RWPE2 (cell line): ENCODE data around the gene TSPAN4.

ENCODE experiments used
- ATAC-seq: fragments of 200-7000 bp; cut with Tn5 transposase; 3 replicates; pipeline ENCODE4 v1.9.1; 2021; ENCODE audit warnings: low read depth
- DNase-seq: peaks from one replicate; pipeline ENCODE4 v3.0.0-alpha.2; 2020; ENCODE audit warnings: low spot score
- H3K27ac ChIP-seq: fragments of 450-650 bp; 2 replicates; pipeline ENCODE4 v1.5.1; 2017; ENCODE audit warnings: mild to moderate bottlenecking; ENCODE audit not compliant: poor library complexity, severe bottlenecking
- H3K27me3 ChIP-seq: fragments of 250-450 bp; sonication (Bioruptor Pico); 2 replicates; pipeline ENCODE4 v1.5.1; 2021; ENCODE audit warnings: mild to moderate bottlenecking, moderate library complexity; ENCODE audit not compliant: insufficient read depth, poor library complexity, severe bottlenecking
- H3K36me3 ChIP-seq: fragments of 250-450 bp; sonication (Bioruptor Pico); 2 replicates; pipeline ENCODE4 v1.5.1; 2020; ENCODE audit warnings: low read depth, mild to moderate bottlenecking, moderate library complexity
- H3K4me1 ChIP-seq: fragments of 250-450 bp; sonication (Bioruptor Pico); 2 replicates; pipeline ENCODE4 v1.5.1; 2021; ENCODE audit warnings: mild to moderate bottlenecking, moderate library complexity; ENCODE audit not compliant: insufficient read depth, poor library complexity, severe bottlenecking
- H3K4me3 ChIP-seq: fragments of 250-450 bp; sonication (Bioruptor Pico); 2 replicates; pipeline ENCODE4 v1.5.1; 2021; ENCODE audit warnings: mild to moderate bottlenecking, moderate library complexity; ENCODE audit not compliant: severe bottlenecking
- H3K9me3 ChIP-seq: fragments of 250-450 bp; sonication (Bioruptor Pico); 2 replicates; pipeline ENCODE4 v1.5.1; 2021; ENCODE audit warnings: mild to moderate bottlenecking, moderate library complexity; ENCODE audit not compliant: severe bottlenecking
- TF ChIP-seq, protein P1 (sequence below): fragments of 450-650 bp; IDR thresholded peaks from one replicate; pipeline ENCODE4 v1.5.1; 2017; ENCODE audit warnings: mild to moderate bottlenecking, moderate library complexity; ENCODE audit not compliant: poor library complexity, severe bottlenecking

TSPAN4 gene

DNA sequence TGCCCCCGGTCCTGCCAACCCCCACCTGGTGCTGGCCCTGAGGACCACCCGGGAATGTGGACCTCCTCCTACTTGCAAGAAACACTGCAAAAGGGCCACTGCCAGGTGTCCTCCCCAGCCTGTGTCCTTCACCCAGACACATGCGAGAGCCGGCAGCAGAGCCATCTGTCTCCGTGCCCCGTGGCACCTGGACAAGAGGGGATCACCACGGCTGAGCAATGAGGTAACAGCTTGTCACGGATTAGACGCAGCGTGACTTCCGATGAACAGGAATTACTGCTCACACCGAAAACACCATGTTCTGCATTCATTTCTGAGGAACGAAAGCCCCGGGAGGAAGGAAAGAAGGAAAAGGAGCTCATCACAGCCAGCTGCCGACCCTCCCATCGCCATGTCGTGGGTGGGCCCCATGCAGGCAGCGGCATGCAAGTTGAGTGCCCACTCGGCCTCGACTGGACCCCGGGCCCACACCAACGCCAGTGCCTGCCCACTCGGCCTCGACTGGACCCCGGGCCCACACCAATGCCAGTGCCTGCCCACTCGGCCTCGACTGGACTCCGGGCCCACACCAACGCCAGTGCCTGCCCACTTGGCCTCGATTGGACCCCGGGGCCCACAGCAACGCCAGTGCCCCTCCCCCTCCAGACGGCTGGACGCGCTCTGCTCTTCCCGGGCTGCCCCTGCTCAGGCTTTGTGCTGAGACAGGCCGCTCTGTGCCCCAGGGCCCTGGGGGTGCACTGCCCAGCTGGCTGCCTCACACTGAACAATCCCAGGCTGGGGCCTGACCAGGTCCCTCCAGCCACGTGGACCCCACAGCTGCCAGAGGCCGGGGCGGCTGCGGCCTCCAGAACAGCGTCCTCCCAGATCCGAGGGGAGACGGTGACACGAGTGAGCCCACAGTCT lies 45.9 kb downstream of the TSPAN4 start:
- ATAC-seq (no peak), DNase-seq (no peak)
- no peaks in the 10 kb centered on the region for H3K27me3 ChIP-seq
- peaks cover 3% of the 10 kb centered on the region; the same call in 1 of the 2 replicates for H3K36me3 ChIP-seq
- H3K4me3 ChIP-seq = no peak overlapping the region
- no peaks in the 10 kb centered on the region for H3K4me1 ChIP-seq
- no peak overlapping the region for H3K27ac ChIP-seq
- TF ChIP-seq, protein P1, sequence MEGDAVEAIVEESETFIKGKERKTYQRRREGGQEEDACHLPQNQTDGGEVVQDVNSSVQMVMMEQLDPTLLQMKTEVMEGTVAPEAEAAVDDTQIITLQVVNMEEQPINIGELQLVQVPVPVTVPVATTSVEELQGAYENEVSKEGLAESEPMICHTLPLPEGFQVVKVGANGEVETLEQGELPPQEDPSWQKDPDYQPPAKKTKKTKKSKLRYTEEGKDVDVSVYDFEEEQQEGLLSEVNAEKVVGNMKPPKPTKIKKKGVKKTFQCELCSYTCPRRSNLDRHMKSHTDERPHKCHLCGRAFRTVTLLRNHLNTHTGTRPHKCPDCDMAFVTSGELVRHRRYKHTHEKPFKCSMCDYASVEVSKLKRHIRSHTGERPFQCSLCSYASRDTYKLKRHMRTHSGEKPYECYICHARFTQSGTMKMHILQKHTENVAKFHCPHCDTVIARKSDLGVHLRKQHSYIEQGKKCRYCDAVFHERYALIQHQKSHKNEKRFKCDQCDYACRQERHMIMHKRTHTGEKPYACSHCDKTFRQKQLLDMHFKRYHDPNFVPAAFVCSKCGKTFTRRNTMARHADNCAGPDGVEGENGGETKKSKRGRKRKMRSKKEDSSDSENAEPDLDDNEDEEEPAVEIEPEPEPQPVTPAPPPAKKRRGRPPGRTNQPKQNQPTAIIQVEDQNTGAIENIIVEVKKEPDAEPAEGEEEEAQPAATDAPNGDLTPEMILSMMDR = no peak
- H3K9me3 ChIP-seq = no peaks in the 10 kb centered on the region

DNA sequence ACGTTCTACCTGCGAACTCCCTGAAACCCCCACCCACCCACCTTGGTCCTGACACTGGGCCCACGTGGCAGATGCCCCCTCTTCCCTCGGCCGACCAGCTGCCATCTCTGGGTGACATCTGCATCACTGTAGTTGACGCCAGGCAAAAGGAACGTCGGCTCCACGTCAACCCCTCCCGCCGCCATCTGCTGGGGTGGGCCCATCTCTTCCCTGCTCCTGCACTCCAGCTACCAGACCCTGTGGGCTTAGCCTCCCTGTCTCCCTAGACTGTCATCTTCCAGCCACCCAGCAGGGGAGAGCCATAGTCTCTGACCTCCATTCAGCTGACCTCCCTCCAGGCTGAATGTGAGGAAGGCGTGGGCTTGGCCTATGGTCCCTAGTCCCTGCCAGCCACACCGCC lies 46.6 kb downstream of the TSPAN4 start:
- ATAC-seq (no peak), DNase-seq (no peak)
- Histone ChIP-seq H3K4me1 (no peaks in the 10 kb centered on the region), H3K4me3 (no peak overlapping the region), H3K27me3 (no peaks in the 10 kb centered on the region), H3K9me3 (no peaks in the 10 kb centered on the region), H3K27ac (no peak overlapping the region), H3K36me3 (peaks cover 3% of the 10 kb centered on the region; the same call in 1 of the 2 replicates)
- TF ChIP-seq, protein P1 = no peak

DNA sequence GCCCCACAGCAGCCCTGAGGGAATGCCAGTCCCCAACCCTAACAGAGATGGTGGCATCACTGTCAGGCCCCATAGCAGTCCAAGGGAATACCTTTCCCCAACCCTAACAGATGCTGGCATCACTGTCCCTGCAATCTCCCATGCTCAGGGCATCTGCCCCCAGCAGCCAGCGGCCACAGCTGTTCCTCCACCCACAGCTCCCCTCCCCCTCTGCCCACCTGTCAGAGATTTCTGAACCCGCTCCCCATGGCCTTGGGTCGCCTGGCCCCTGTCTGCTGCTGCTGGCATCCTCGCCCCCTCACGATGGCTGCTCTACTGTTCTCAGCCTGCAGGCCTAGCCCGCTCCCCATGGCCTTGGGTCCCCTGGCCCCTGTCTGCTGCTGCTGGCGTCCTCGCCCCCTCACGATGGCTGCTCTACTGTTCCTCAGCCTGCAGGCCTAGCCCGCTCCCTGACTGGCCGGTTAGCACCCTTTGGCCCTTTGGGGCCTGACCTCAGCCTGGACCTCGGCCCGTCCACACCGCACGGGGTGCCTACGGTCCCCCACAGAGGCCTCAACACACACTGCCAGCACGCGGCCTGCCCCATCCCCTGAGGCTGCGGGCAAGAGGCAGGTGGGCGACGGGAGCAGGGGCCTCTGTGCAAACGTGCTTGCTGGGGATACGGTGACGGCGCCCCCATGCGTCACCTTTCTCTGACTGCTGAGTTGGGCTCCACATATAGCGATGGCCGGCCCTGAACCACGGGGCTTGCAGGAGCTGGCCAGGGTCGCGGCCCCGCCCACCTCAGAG lies 47.2 kb downstream of the TSPAN4 start:
- H3K9me3 ChIP-seq = no peaks in the 10 kb centered on the region
- no peak overlapping the region for H3K27ac ChIP-seq
- DNase-seq (no peak), ATAC-seq (no peak)
- TF ChIP-seq, protein P1 = no peak
- H3K36me3 ChIP-seq = peaks cover 3% of the 10 kb centered on the region; the same call in 1 of the 2 replicates
- H3K27me3 ChIP-seq = no peaks in the 10 kb centered on the region
- no peaks in the 10 kb centered on the region for H3K4me1 ChIP-seq
- H3K4me3 ChIP-seq = no peak overlapping the region

DNA sequence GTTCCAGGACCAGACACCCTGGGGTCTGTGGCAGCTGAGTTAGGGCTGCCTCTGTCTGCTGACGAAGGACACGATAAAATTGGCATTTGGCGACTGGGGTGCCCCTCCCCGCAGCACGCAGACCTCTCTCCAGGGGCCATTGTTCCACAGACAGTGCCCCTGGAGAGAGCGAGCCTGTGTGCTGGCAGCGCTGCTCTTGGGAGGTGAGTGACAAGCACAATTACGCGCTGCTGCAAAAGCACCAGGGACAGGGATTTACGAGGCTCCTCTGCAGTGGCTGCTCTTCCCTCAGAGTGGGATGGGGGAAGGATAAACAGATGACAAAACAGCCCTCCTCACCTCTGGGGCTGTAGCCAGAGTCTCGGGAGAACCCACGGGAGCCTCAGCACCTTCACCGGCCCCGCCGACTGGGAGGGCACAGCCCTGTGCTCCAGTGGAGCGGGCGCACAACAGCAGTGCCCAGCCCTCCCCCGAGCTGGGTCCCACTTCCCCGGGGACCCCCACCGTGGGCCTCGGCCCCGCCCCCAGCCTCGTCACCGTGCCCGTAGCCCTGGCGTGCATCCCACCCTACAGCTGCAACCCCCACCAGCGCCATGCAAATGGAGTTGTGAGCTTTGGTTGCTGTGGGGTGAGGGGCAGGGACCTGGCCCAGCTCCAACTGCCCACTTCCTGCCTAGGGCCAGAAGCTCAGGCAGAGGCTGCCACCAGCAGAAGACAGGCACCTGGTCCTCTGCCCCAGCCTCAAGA lies 48.3 kb downstream of the TSPAN4 start:
- no peak for ATAC-seq
- Histone ChIP-seq H3K4me1 (no peaks in the 10 kb centered on the region), H3K4me3 (no peak overlapping the region), H3K36me3 (peaks cover 3% of the 10 kb centered on the region; the same call in 1 of the 2 replicates), H3K27me3 (no peaks in the 10 kb centered on the region), H3K27ac (no peak overlapping the region), H3K9me3 (no peaks in the 10 kb centered on the region)
- TF ChIP-seq, protein P1 = no peak
- no peak for DNase-seq
